ENCODE results near the gene ALG1L2.
"Not testable (repeated sequence)": the region's sequence is repeated elsewhere in the genome, so short reads cannot be mapped to it uniquely, and the experiment has no call there.

Gene ALG1L2

GRCh38 chr3:130073582-130073981, 8.0 kb upstream of the ALG1L2 start:
- TF ChIP-seq, protein P1, sequence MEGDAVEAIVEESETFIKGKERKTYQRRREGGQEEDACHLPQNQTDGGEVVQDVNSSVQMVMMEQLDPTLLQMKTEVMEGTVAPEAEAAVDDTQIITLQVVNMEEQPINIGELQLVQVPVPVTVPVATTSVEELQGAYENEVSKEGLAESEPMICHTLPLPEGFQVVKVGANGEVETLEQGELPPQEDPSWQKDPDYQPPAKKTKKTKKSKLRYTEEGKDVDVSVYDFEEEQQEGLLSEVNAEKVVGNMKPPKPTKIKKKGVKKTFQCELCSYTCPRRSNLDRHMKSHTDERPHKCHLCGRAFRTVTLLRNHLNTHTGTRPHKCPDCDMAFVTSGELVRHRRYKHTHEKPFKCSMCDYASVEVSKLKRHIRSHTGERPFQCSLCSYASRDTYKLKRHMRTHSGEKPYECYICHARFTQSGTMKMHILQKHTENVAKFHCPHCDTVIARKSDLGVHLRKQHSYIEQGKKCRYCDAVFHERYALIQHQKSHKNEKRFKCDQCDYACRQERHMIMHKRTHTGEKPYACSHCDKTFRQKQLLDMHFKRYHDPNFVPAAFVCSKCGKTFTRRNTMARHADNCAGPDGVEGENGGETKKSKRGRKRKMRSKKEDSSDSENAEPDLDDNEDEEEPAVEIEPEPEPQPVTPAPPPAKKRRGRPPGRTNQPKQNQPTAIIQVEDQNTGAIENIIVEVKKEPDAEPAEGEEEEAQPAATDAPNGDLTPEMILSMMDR (IDR thresholded peaks at IDR 0.05; ENCODE audit: low read depth, low read length), result no peak
- H3K4me3 ChIP-seq (ENCODE audit: low read depth, low read length), result no peak overlapping the region

DNA sequence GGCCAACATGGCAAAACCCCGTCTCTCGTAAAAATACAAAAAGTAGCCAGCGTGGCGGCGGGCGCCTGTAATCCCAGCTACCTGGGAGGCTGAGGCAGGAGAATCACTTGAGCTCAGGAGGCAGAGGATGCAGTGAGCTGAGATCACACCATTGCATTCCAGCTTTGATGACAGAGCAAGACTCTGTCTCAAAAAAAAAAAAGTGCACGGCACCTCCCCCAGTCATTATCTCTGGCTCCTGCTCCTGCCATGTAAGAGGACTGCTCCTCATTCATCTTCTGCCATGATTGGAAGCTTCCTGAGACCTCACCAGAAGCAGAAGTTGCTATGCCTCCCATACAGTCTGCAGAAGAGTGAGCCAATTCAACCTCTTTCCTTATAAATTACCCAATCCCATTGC, 4.0 kb upstream of the ALG1L2 start:
- TF ChIP-seq, protein P1 (IDR thresholded peaks at IDR 0.05; ENCODE audit: low read depth, low read length), result no peak
- H3K4me3 ChIP-seq (ENCODE audit: low read depth, low read length), result no peak overlapping the region

DNA sequence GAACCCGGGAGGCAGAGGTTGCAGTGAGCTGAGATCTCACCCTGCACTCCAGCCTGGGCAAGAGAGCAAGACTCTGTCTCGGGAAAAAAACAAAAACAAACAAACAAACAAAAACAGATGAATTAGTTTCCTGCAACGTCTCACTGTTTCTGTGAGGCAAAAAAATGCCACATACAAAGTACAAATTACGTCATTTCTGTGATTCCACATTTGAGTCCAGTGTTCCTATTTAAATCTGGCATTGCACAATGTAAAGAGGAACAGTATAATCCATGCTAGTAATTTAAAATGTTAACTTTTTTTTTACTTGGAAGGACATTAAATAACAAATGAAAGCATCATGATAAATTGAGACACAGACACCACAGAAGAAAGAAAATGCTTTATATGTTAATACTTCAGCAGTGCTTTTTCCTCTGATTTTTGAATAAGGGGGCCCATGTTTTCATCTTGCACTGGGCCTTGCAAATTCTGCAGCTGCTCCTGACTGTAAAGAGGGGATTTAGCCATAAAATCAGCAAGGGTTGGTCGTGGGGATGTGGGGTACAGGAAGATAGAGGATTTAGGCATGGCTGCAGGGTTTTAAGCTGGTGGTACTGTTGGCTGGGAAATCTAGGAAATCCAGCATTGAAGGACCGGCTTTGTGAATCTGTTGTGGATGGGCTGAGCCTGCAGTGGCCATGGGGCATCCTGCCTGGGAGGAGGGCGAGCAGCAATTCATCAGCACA, 1.9 kb downstream of the ALG1L2 start:
- H3K4me3 ChIP-seq (ENCODE audit: low read depth, low read length), result not testable (repeated sequence)

DNA sequence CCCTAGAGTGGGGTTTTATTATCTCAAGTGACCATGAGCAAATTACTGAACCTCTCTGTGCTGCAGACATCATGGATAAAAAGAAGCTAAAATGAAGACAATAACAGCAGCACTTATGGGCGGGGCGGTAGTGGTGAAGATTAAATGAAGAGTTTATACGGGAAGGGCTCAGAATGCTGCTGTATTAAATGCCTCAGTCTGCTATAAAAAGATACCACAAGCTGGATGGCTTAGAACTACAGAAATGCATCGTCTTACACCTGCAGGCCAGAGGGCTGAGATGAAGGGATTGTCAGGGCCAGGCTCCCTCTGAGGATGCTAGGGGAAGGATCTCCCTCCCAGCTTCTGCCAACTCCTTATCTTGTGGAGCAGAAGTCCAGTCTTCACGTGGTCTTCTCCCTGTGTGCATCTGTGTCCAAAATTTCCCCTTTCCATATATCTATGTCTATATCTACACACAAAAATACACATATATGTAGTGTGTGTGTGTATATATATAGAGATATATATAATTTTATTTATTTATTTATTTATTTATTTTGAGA, 2.9 kb downstream of the ALG1L2 start:
- H3K4me3 ChIP-seq (ENCODE audit: low read depth, low read length), result no peak overlapping the region

DNA sequence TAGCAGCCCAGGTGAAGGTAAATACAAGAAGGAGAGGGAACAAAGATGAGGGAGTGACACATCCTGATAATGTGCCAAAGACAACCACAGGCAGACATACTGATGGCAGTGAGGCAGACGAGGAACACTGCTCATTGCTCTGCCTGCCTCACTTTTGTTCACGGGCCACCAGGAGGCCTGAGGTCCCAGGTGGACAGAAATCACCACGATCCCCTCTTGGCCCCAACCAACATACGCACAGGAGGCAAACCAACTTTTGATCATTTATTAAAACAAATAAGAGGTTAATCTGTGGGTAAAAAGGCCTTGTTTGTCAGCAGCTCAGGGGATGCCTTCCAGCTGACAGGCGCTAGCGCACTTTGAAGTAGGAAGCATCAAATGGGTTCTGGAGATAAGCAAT, 4.2 kb downstream of the ALG1L2 start:
- H3K4me3 ChIP-seq (ENCODE audit: low read depth, low read length), result no peak overlapping the region
- TF ChIP-seq, protein P1 (IDR thresholded peaks at IDR 0.05; ENCODE audit: low read depth, low read length), result no peak

More for the DNA sequence above, 2.9 kb downstream of the ALG1L2 start:
- TF ChIP-seq, protein P1 (IDR thresholded peaks at IDR 0.05; ENCODE audit: low read depth, low read length), result no peak

DNA sequence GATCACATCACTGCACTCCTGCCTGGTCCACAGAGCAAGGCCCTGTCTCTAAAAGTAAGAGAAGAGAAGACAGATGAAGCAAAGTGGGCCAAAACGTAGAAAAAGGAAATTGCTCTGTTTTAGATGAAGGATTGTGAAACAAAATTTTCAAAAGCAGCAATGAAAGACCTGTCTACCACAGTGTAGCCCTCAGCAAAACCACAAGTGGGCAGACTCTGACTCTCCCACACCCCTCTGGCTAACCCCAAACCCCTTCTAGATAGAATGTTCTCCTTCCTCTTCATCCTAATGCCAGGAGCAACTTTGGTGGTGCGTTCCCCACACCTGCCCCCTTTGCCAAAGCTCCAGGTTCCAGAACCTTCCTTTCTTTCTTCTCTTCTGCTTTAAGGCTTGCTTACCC, 5.0 kb downstream of the ALG1L2 start:
- not testable (repeated sequence) for H3K4me3 ChIP-seq (ENCODE audit: low read depth, low read length)

- TF ChIP-seq, protein P1 (IDR thresholded peaks at IDR 0.05; ENCODE audit: low read depth, low read length), result no peak
- no peak overlapping the region for H3K4me3 ChIP-seq (ENCODE audit: low read depth, low read length)
These were observed 6.4 kb downstream of the ALG1L2 start for GRCh38 chr3:130088061-130088460.

DNA sequence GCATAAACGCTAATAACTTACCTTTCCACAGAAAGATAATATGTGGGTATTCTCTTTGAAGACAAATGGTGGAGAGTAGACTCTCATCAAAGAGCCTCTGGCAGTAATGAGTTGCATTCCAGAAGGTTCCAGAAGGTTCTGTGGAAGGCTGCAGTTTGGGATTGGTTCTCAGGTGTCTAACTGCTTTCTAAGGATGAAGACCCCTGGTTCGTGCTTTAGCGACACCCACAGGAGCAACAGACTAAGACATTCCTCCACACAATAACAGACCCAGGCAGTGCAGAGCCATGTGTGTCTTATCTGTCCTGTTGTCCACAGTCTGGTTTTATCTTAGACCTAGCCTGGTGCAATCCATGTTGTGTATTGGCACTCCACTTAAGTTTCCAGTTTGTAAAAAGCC, 9.1 kb downstream of the ALG1L2 start:
- H3K4me3 ChIP-seq (ENCODE audit: low read depth, low read length), result not testable (repeated sequence)

DNA sequence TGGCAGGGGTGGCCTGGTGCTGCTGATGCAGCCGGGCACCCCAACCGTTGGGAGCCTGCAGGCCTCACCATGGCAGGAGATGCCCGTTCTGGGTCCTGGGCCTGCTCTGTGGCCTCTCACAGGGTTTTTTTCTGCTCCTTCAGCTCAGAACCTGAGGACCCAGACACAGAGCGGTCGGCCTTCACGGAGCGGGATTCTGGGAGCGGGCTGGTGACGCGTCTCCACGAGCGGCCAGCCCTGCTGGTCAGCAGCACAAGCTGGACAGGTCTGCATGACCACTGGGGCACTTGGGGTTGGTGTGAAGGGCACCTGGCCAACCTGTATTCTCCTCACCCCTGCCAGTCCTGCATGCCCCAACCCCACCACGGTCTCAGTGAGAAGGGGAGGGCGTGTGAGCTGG, 10.3 kb downstream of the ALG1L2 start:
- no peak overlapping the region for H3K4me3 ChIP-seq (ENCODE audit: low read depth, low read length)
- TF ChIP-seq, protein P1 (IDR thresholded peaks at IDR 0.05; ENCODE audit: low read depth, low read length), result no peak
